K562 (cell line): ENCODE measurements around the gene RPS8. TPM values are rescaled to one million over a fixed set of nuclear protein-coding genes. Genes with fewer than 3 reads are reported as not detected.

Source experiments
- CAMTA2 ChIP-seq: fragments of 250-450 bp; sonication (Bioruptor Pico); conservative IDR thresholded peaks from 2 replicates; pipeline ENCODE4 v1.5.1; 2022
- CXXC5 ChIP-seq: fragments of 250-450 bp; sonication (Bioruptor Pico); IDR thresholded peaks from 2 replicates; pipeline ENCODE4 v1.8.0; 2022; ENCODE audit warnings: inconsistent platforms, mild to moderate bottlenecking, moderate library complexity
- FOXO4 ChIP-seq: fragments of 450-650 bp; formaldehyde crosslinking; IDR thresholded peaks from 2 replicates; pipeline ENCODE4 v1.4.0; 2020; ENCODE audit warnings: mild to moderate bottlenecking, moderate library complexity
- HDAC3 ChIP-seq: fragments of 450-650 bp; IDR thresholded peaks from 2 replicates; pipeline ENCODE4 v1.6.1; 2018; ENCODE audit warnings: borderline replicate concordance, mild to moderate bottlenecking, moderate library complexity; ENCODE audit not compliant: partially characterized antibody
- HDAC6 ChIP-seq: IDR thresholded peaks from 2 replicates; pipeline ENCODE4 v1.6.1; 2012; ENCODE audit warnings: low read depth, mild to moderate bottlenecking, control low read depth, inconsistent platforms, low read length, moderate library complexity
- MBD2 ChIP-seq: sonication (generic); IDR thresholded peaks from 2 replicates; pipeline ENCODE4 v1.6.1; 2016; ENCODE audit warnings: low read depth, borderline replicate concordance
- MECOM ChIP-seq: fragments of 250-450 bp; sonication (Bioruptor Pico); IDR thresholded peaks from 2 replicates; pipeline ENCODE4 v1.8.0; 2022; ENCODE audit warnings: inconsistent platforms
- MEIS2 ChIP-seq: fragments of 450-650 bp; IDR thresholded peaks from 2 replicates; pipeline ENCODE4 v1.6.1; 2014; ENCODE audit warnings: mild to moderate bottlenecking; ENCODE audit not compliant: partially characterized antibody
- NFIX ChIP-seq: fragments of 250-450 bp; sonication (Bioruptor Pico); IDR thresholded peaks from 2 replicates; pipeline ENCODE4 v1.4.0; 2020; ENCODE audit warnings: low read depth, mild to moderate bottlenecking, moderate library complexity
- NR0B1 ChIP-seq: fragments of 450-650 bp; IDR thresholded peaks from one replicate; pipeline ENCODE4 v1.6.1; 2018; ENCODE audit warnings: mild to moderate bottlenecking, moderate library complexity; ENCODE audit not compliant: partially characterized antibody
- POLR3G ChIP-seq: IDR thresholded peaks from 2 replicates; pipeline ENCODE4 v1.6.1; 2011; ENCODE audit not compliant: insufficient read length, insufficient replicate concordance; ENCODE audit errors: extremely low read depth
- RBBP5 ChIP-seq: fragments of 200-600 bp; sonication (generic); IDR thresholded peaks from 2 replicates; pipeline ENCODE4 v1.6.1; 2012; ENCODE audit warnings: borderline replicate concordance, mild to moderate bottlenecking, low read length, control low read depth, inconsistent platforms; ENCODE audit not compliant: insufficient read depth, poor library complexity, severe bottlenecking
- SIN3A ChIP-seq, 2 experiments: fragments of 150-350 bp in 1 of 2; IDR thresholded peaks; 2 replicates each; pipeline ENCODE4 v1.6.1; 2011 to 2016; ENCODE audit warnings: borderline replicate concordance in 2 of 2, low read depth in 2 of 2, low read length in 2 of 2, mild to moderate bottlenecking in 2 of 2, moderate library complexity in 2 of 2; ENCODE audit not compliant: control insufficient read depth in 1 of 2
- SMARCB1 ChIP-seq: IDR thresholded peaks from 2 replicates; pipeline ENCODE4 v1.6.1; 2011; ENCODE audit warnings: improper control_type of control experiment, low read depth; ENCODE audit not compliant: insufficient read length
- ZBTB12 ChIP-seq: fragments of 250-450 bp; sonication (Bioruptor Pico); IDR thresholded peaks from 2 replicates; pipeline ENCODE4 v1.4.0; 2020
- ZNF41 ChIP-seq: fragments of 250-450 bp; sonication (Bioruptor Pico); conservative IDR thresholded peaks from 2 replicates; pipeline ENCODE4 v1.4.0; 2020; ENCODE audit warnings: mild to moderate bottlenecking
- ZNF589 ChIP-seq: fragments of 200-800 bp; sonication (Bioruptor generic); IDR thresholded peaks from 2 replicates; pipeline ENCODE4 v1.6.1; 2016; ENCODE audit warnings: low read depth, missing genetic modification characterization, missing compliant biosample characterization
- polyA plus RNA-seq, 8 experiments: library from polyadenylated mRNA; depleted of rRNA in 4 of 8; stranded (reverse) in 5 of 8; unstranded in 3 of 8; fragments of >200 nt; fragmentation: Nextera tagmentation in 2 of 8; fragmentation: Illumina TruSeq in 1 of 8; extraction: Ambion mirVana in 2 of 8; extraction: Trizol in 1 of 8; gene quantifications; 2 replicates each; pipeline versions ENCODE4 v1.2.1 to v1.2.3, GENCODE V29; 2011 to 2014; ENCODE audit warnings: inconsistent platforms in 1 of 8, missing spikeins in 1 of 8
- total RNA-seq, 7 experiments: library from RNA; depleted of rRNA in 6 of 7; stranded (reverse); fragments of >200 nt in 6 of 7; fragmentation: Illumina TruSeq in 2 of 7; extraction: Trizol in 2 of 7; gene quantifications; 2 replicates each; pipeline versions ENCODE4 v1.2.1 to v1.2.3, GENCODE V29; 2011 to 2021; ENCODE audit warnings: low replicate concordance in 1 of 7
- TF ChIP-seq, protein P1 (sequence below): fragments of 450-650 bp; IDR thresholded peaks from 2 replicates; pipeline ENCODE4 v1.6.1; 2014; ENCODE audit warnings: low read depth, mild to moderate bottlenecking, moderate library complexity, borderline replicate concordance
- TF ChIP-seq, protein P2 (sequence below): fragments of 450-650 bp; formaldehyde crosslinking; IDR thresholded peaks from 2 replicates; pipeline ENCODE4 v1.4.0; 2022; ENCODE audit warnings: missing genetic modification characterization

The RPS8 gene
- total and polyA plus RNA-seq, 9 of the 15 experiments (the other 6 are each of a cell fraction or from before 2014, with no cell fraction given) = 2,431 to 4,168 (median 3,109) TPM

- TF ChIP-seq CAMTA2 (CRISPR knock-in tag) (no peak), ZNF589 (CRISPR knock-in tag) (peak; percentile 73), SIN3A (IDR thresholded peaks at IDR 0.05; ENCODE audit: borderline replicate concordance in 2 of 2, control insufficient read depth in 1 of 2, low read depth in 2 of 2, low read length in 2 of 2) (peak; percentile 21 to 79; a peak in 2 of 4 replicates), NFIX (no peak), MBD2 (peak; percentile 94), NR0B1 (no peak), HDAC3 (peak; percentile 53), ZBTB12 (CRISPR knock-in tag) (peak; percentile 99), SMARCB1 (no peak), HDAC6 (0 out of 2 replicates have a peak, but pooled peaks have one; percentile 53), POLR3G (no peak), MEIS2 (peak; percentile 28), CXXC5 (peak; percentile 97), ZNF41 (peak; percentile 57), FOXO4 (CRISPR knock-in tag) (no peak), MECOM (CRISPR knock-in tag) (no peak), RBBP5 (peak; percentile 100)
- TF ChIP-seq, protein P1, sequence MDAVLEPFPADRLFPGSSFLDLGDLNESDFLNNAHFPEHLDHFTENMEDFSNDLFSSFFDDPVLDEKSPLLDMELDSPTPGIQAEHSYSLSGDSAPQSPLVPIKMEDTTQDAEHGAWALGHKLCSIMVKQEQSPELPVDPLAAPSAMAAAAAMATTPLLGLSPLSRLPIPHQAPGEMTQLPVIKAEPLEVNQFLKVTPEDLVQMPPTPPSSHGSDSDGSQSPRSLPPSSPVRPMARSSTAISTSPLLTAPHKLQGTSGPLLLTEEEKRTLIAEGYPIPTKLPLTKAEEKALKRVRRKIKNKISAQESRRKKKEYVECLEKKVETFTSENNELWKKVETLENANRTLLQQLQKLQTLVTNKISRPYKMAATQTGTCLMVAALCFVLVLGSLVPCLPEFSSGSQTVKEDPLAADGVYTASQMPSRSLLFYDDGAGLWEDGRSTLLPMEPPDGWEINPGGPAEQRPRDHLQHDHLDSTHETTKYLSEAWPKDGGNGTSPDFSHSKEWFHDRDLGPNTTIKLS = peak; percentile 99
- TF ChIP-seq, protein P2, sequence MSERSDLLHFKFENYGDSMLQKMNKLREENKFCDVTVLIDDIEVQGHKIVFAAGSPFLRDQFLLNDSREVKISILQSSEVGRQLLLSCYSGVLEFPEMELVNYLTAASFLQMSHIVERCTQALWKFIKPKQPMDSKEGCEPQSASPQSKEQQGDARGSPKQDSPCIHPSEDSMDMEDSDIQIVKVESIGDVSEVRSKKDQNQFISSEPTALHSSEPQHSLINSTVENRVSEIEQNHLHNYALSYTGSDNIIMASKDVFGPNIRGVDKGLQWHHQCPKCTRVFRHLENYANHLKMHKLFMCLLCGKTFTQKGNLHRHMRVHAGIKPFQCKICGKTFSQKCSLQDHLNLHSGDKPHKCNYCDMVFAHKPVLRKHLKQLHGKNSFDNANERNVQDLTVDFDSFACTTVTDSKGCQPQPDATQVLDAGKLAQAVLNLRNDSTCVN (CRISPR knock-in tag) = peak; percentile 91; the same call in 1 of the 2 replicates
These were observed at the start of gene RPS8 (continued) for GRCh38 chr1:44775078-44775929.
